Activated CD4-positive, alpha-beta T cell treated with anti-CD3 and anti-CD28 coated beads, Interleukin-2, amount 10 ng/mL, durations not matched to agents 24 days and 14 days (primary cell): ENCODE data around the gene OLA1. TPM values are rescaled to one million over a fixed set of nuclear protein-coding genes. Genes with fewer than 3 reads are reported as not detected.

ENCODE experiments used
- DNase-seq: peaks from one replicate; pipeline ENCODE4 v3.0.0; 2022
- H3K27ac Mint-ChIP-seq: one replicate; pipeline ENCODE4 v1.8.0; 2022; ENCODE audit warnings: mild to moderate bottlenecking, mixed read lengths
- H3K27me3 Mint-ChIP-seq: one replicate; pipeline ENCODE4 v1.8.0; 2022; ENCODE audit warnings: mixed read lengths
- H3K36me3 Mint-ChIP-seq: one replicate; pipeline ENCODE4 v1.8.0; 2022; ENCODE audit warnings: low read depth, mild to moderate bottlenecking, mixed read lengths
- H3K4me1 Mint-ChIP-seq: one replicate; pipeline ENCODE4 v1.8.0; 2021; ENCODE audit warnings: mixed read lengths
- H3K4me3 Mint-ChIP-seq: one replicate; pipeline ENCODE4 v1.8.0; 2022; ENCODE audit warnings: mild to moderate bottlenecking, moderate library complexity, mixed read lengths
- H3K9me3 Mint-ChIP-seq: one replicate; pipeline ENCODE4 v1.8.0; 2021; ENCODE audit warnings: mixed read lengths
- intact Hi-C: fragments of 100-400 bp; cut with micrococcal nuclease; formaldehyde crosslinking; loops from one replicate; pipeline ENCODE4 v1.15.1; 2023
- total RNA-seq: library from RNA; stranded (reverse); gene quantifications from 2 replicates; pipeline ENCODE4 v1.2.3, GENCODE V29; 2022

The OLA1 gene
- total RNA-seq, 1 donor from 2014 or later = 167 TPM

DNA sequence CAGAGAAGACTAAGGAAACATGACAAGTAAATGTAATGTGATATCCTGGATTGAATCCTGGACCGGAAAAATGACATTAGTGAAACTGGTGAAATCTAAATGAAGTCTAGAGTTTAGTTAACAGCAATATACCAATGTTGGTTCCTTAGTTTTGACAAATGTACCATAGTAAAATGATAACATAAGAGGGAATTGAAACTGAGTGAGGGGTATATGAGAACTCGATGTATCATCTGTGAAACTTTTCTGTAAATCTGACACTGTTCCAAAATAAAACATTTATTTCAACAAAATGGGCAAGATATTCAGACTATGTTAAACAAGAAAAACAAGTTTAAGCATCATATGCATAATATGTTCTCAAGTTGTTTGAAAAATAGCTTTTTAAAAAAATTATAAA lies 63.8 kb downstream of the OLA1 start:
- no peak overlapping the region for H3K27ac Mint-ChIP-seq
- intact Hi-C loops = no loop called here
- H3K9me3 Mint-ChIP-seq = peaks cover 4% of the 10 kb centered on the region
- peaks cover 2% of the 10 kb centered on the region for H3K4me1 Mint-ChIP-seq
- H3K4me3 Mint-ChIP-seq = no peak overlapping the region
- H3K27me3 Mint-ChIP-seq = no peaks in the 10 kb centered on the region
- H3K36me3 Mint-ChIP-seq = peaks cover 29% of the 10 kb centered on the region
- DNase-seq = no peak

DNA sequence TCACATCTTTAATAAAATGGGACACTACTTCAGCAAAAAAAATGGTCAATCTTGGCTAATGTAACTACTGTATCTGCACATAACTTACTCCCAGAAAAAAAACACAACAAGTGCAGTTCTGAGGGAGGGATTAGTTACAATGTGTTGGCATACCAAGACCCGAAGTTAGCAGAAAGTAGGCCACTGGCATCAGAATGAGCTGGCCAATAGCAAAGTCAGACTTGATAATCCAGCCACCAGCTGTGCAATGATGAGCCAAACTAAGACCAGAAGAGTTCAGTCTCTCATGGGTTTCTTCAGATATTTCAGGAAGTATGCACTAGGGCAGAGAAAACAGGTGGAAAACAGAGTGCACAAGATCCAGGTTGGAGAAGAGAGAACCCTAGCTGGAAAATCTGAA lies 65.3 kb downstream of the OLA1 start:
- Mint-ChIP-seq H3K9me3 (peaks cover 4% of the 10 kb centered on the region), H3K4me1 (peaks cover 2% of the 10 kb centered on the region), H3K27me3 (no peaks in the 10 kb centered on the region), H3K36me3 (peaks cover 25% of the 10 kb centered on the region), H3K27ac (no peak overlapping the region), H3K4me3 (no peak overlapping the region)
- intact Hi-C loops = no loop called here
- no peak for DNase-seq

DNA sequence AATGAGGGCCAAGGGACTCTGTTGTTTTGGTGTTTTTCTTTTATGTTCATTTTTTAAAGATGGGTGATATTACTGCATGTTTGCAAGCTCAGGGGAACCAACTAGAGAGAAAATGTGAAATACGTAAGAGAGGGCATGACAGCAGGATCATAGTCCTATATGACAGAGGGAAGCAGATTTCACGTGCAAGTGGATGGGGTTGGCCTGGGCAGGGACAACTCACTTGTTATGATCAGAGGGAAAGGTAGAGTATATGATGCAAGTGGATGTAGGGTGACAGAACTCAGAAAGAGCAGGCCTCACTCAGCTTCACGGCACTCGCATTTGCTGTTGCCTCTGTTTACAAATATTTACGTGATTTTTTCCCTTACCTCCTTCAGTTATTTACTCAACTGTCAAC lies 67.0 kb downstream of the OLA1 start:
- peaks cover under 1% of the 10 kb centered on the region for H3K9me3 Mint-ChIP-seq
- H3K4me3 Mint-ChIP-seq = no peak overlapping the region
- H3K27me3 Mint-ChIP-seq = no peaks in the 10 kb centered on the region
- DNase-seq = no peak
- peaks cover 23% of the 10 kb centered on the region for H3K36me3 Mint-ChIP-seq
- no peak overlapping the region for H3K27ac Mint-ChIP-seq
- intact Hi-C loops = no loop called here
- H3K4me1 Mint-ChIP-seq = peaks cover 5% of the 10 kb centered on the region

DNA sequence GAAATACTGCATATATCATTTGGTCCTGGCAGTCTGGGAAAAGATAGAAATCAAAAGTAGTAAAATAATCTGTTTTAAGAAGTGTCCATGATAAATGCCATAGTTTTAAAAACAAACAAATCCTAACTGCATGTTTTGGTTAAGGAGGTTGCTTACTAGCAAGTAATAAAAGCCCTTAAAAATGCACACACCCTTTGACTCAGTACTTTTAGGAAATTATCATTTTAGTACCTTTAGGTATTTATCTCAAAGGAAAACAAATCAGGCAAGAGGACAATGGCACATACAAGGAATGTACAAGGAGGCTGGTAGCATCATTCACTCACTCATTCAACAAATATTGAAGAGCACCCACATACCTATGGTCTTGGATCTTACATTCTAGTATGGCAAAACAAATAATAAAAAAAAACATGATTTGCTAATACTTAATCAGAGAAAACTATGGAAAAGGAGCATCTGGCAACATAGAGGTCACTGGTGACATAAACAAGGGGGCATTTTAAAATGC lies 67.6 kb downstream of the OLA1 start:
- no peak for DNase-seq
- Mint-ChIP-seq H3K9me3 (no peaks in the 10 kb centered on the region), H3K27ac (peak overlapping the region; percentile 14), H3K4me3 (no peak overlapping the region), H3K27me3 (no peaks in the 10 kb centered on the region), H3K4me1 (peaks cover 5% of the 10 kb centered on the region), H3K36me3 (peaks cover 24% of the 10 kb centered on the region)
- intact Hi-C loops = no loop called here

DNA sequence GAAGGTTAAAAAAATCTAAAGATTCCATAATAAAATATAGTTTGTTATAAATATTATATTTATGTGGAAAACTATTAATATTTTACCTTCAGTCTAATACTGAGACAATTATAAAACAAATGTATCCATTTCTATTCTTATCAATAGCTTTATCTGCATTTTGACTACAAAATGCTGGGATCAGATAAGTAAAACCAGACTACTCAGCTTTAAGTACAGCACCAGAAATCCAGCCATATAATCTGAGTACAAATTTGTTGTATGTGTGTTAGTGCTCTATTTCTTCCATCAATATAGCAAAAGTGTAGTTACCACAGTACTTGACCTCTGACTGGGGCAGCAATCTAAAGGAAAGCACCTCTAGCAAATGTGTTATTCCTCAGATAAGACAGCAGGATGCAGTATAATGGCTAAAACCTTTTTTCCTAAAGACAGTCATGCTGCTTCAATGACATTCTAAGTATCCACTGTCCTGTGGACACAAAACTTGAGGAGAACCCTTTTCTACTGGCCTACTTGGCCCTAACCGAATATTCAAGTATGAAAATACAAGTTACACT lies 68.1 kb downstream of the OLA1 start:
- Mint-ChIP-seq H3K36me3 (peaks cover 25% of the 10 kb centered on the region), H3K4me1 (peaks cover 5% of the 10 kb centered on the region), H3K27ac (no peak overlapping the region), H3K4me3 (no peak overlapping the region), H3K9me3 (no peaks in the 10 kb centered on the region), H3K27me3 (no peaks in the 10 kb centered on the region)
- intact Hi-C loops = no loop called here
- DNase-seq = no peak

DNA sequence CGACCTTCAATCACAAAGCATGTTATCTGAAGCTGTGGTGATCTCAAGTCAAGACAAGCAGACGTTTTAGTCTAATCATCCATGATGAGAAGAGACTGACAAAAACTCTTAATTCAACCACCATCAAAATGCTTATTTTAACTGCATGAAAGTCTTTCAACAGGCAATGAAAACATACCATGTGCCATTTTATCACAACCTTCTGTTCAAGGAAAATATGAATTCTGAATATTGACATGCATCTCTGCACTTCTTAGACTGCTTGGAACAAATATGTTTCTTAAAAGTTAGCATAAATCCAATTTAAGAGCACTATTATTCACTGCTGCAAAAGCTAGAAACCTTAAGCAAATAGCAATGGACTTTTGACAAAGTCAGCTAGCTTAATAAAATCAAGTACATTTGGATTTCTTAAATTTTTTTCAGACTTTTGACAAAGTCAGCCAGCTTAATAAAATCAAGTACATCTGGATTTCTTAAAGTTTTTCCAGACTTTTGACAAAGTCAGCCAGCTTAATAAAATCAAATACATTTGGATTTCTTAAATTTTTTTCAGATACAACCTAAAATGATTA lies 70.9 kb downstream of the OLA1 start:
- Mint-ChIP-seq H3K4me3 (no peak overlapping the region), H3K27me3 (no peaks in the 10 kb centered on the region), H3K36me3 (peaks cover 37% of the 10 kb centered on the region), H3K9me3 (peaks cover 3% of the 10 kb centered on the region), H3K27ac (peak overlapping the region; percentile 6), H3K4me1 (peaks cover 10% of the 10 kb centered on the region)
- DNase-seq = no peak
- intact Hi-C loops = no loop called here

DNA sequence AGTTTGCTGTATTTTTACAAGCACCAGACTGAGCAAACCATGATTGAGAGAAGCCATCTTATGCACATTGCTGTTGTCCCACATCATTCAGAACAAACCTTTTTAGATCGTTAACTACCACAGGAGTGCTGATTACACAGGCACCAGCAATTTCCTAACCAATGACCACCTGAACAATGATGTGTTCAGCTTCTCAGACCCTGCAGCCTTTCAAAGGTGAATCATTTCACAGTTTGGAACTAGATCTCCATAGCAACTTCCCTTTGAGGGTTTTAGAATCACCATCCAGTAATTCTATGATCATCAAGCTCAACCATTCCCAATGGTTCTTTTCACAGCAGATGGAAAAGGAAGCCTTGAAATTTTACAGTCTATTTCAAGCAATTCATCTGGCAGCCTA lies 71.4 kb downstream of the OLA1 start:
- intact Hi-C loops = no loop called here
- H3K4me1 Mint-ChIP-seq = peaks cover 10% of the 10 kb centered on the region
- no peak for DNase-seq
- no peaks in the 10 kb centered on the region for H3K27me3 Mint-ChIP-seq
- peaks cover 41% of the 10 kb centered on the region for H3K36me3 Mint-ChIP-seq
- peaks cover 5% of the 10 kb centered on the region for H3K9me3 Mint-ChIP-seq
- peak overlapping the region; percentile 6 for H3K27ac Mint-ChIP-seq
- H3K4me3 Mint-ChIP-seq = no peak overlapping the region

DNA sequence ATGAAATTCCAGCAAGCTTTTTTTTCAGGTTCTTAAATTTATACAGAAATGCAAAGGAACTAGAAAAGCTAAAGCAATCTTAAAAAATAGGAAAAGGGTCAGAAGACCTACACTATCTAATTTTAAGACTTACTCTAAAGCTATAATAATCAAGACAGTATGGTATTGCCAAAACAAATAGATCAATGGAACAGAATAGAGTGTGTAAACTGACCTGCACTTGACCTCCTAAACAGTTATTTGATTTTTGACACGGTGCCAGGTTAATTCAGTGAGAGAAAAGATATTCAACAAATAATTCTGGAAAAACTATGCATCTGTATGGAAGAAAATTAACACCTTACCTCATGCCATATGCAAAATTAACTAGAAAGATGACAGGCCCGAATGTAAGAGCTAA lies 73.6 kb downstream of the OLA1 start:
- intact Hi-C loops = no loop called here
- Mint-ChIP-seq H3K4me3 (no peak overlapping the region), H3K9me3 (peaks cover 7% of the 10 kb centered on the region), H3K36me3 (peaks cover 40% of the 10 kb centered on the region), H3K27ac (no peak overlapping the region), H3K4me1 (peaks cover 8% of the 10 kb centered on the region), H3K27me3 (no peaks in the 10 kb centered on the region)
- DNase-seq = no peak

DNA sequence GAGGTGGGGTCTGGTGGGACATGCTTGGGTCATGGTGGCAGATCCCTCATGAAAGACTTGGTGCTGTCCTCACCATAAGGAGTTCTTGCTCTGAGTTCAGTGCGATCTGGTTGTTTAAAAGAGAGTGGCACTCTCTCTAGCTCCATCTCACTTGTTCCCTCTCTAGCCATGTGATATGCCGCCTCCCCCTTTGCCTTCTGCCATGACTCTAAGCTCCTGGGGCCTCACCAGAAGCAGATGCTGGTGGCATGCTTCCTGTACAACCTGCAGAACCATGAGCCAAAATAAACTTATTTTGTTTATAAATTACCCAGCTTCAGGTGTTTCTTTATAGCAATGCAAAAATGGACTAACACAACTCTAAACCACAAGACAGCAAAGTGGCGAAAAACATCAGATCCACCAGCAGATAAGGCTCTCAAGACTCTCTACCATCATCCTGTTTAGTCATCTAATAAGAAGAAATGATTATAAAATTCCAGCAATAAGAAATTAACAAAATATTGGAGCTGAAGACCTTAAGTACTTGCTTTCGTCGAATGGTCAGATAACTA lies 75.5 kb downstream of the OLA1 start:
- peaks cover 57% of the 10 kb centered on the region for H3K36me3 Mint-ChIP-seq
- intact Hi-C loops = no loop called here
- H3K27me3 Mint-ChIP-seq = no peaks in the 10 kb centered on the region
- peaks cover 8% of the 10 kb centered on the region for H3K4me1 Mint-ChIP-seq
- H3K27ac Mint-ChIP-seq = no peak overlapping the region
- H3K9me3 Mint-ChIP-seq = peaks cover 19% of the 10 kb centered on the region
- DNase-seq = no peak
- no peak overlapping the region for H3K4me3 Mint-ChIP-seq

DNA sequence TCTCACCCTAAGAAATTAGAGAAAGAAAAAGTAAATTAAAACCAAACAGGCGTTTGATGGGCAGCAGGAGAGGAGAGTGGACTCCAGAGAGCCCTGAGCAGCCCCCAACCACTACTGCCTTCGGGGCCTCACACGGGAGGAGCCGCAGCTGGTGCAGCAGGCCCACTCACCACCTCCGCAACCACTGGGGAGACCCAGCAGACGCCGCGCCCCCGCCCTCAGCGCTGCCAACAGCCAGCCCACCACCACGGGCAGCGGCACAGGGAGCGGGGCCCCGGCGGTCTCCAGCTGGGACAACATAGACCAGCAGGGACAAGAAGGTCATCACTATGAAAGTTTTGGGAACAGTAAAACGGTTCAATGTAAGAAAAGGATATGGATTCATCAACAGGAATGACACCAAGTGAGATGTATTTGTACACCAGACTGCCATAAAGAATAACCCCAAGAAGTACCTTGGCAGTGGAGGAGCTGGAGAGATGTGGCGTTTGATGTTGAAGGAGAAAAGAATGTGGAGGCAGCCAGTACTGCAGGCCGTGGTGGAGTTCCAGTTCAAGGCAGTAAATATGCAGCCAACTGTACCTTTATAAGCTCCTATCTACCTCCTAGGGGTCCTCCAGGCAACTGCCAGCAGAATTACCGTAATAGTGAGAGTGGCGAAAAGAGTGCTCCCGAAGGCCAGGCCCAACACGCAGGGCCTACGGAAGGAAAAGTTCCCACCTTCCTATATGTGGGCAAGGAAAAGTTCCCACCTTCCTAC lies 76.5 kb downstream of the OLA1 start:
- Mint-ChIP-seq H3K27me3 (no peaks in the 10 kb centered on the region), H3K36me3 (peaks cover 59% of the 10 kb centered on the region), H3K4me1 (peaks cover 5% of the 10 kb centered on the region), H3K9me3 (peaks cover 19% of the 10 kb centered on the region), H3K4me3 (no peak overlapping the region), H3K27ac (no peak overlapping the region)
- intact Hi-C loops = no loop called here
- no peak for DNase-seq

DNA sequence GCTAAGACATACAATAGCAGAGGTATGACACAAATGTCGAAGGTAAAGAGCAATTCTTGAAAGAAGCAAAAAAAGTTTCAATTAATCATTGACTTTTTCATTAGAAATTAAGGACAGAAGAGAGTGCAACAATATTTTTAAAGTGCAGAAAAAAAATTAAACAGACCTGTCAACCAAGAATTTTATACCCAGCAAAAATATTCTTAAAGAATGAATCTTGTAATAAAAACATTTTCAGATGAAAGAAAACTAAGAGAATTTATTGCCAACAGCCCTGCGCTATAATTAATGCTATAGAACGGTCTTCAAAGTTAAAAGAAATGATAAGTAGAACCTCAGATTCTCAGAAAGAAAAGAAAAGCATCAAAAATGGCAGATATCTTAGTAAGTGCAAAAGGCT lies 79.0 kb downstream of the OLA1 start:
- H3K4me3 Mint-ChIP-seq = no peak overlapping the region
- peaks cover 20% of the 10 kb centered on the region for H3K9me3 Mint-ChIP-seq
- H3K27ac Mint-ChIP-seq = no peak overlapping the region
- peaks cover 52% of the 10 kb centered on the region for H3K36me3 Mint-ChIP-seq
- intact Hi-C loops = no loop called here
- DNase-seq = no peak
- peaks cover 5% of the 10 kb centered on the region for H3K4me1 Mint-ChIP-seq
- no peaks in the 10 kb centered on the region for H3K27me3 Mint-ChIP-seq

DNA sequence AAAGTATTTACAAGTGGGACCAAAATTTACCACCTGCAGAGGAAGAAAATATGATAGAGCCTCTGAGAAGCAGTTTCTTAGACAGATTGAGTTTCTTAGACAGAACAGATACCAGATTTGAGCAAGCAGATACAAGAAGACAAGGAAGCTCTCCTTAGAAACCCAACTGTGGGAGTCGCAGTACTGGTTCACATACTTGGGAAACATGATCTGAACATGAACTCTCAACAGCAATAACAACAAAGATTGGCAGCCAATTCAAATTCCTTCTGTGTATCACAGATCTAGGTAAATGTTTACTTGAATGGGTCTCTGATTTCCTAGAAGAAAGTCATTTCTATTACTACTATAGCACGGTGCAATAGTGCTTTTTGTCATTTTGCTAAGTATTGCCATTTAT lies 82.1 kb downstream of the OLA1 start:
- no peaks in the 10 kb centered on the region for H3K4me1 Mint-ChIP-seq
- intact Hi-C loops = no loop called here
- no peak overlapping the region for H3K27ac Mint-ChIP-seq
- no peaks in the 10 kb centered on the region for H3K27me3 Mint-ChIP-seq
- H3K4me3 Mint-ChIP-seq = no peak overlapping the region
- DNase-seq = no peak
- peaks cover 38% of the 10 kb centered on the region for H3K36me3 Mint-ChIP-seq
- H3K9me3 Mint-ChIP-seq = peaks cover 16% of the 10 kb centered on the region

DNA sequence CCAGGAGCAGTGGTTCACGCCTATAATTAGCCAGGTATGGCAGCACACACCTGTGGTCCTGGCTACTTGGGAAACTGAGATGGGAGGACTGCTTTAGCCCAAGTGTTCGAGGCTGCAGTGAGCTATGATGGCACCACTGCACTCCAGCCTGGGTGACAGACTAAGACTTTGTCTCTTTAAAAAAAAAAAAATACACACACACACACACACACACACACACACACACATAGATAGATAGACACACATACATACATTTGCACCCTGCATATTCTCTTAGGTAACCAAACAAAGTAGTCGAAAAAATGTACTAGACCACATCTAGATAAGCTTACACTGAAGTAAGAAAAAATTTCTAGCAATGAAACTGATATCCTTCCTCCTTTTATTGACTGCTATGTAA lies 86.8 kb downstream of the OLA1 start:
- no peak for DNase-seq
- H3K4me3 Mint-ChIP-seq = no peak overlapping the region
- intact Hi-C loops = no loop called here
- H3K4me1 Mint-ChIP-seq = peaks cover 4% of the 10 kb centered on the region
- H3K9me3 Mint-ChIP-seq = peaks cover 4% of the 10 kb centered on the region
- no peaks in the 10 kb centered on the region for H3K27me3 Mint-ChIP-seq
- no peak overlapping the region for H3K27ac Mint-ChIP-seq
- H3K36me3 Mint-ChIP-seq = peaks cover 13% of the 10 kb centered on the region

DNA sequence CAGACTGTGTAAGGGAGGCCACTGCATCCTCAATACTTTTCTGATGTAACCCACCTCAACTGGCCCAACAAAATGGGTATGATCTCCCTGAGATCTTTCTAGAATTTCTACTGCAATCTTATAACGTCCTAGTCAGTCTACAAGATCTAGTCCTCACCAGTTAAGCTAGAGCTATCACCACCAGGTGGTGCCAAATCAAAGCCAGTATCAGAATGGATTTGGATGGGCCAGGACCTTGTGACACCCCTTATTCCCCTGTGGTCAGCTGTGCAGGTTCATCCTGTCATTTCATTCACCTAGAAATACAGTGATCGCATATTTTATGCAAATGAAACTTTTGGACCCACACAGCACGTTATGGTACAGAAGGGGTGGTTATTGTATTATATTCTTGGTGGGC lies 90.3 kb downstream of the OLA1 start:
- no peaks in the 10 kb centered on the region for H3K9me3 Mint-ChIP-seq
- peak; percentile 75 for DNase-seq
- intact Hi-C loops = loop anchor here (5.0 to 10.0 kb wide), 2 partner anchors 167 to 184 kb away; no protein-coding TSS in a partner anchor
- peaks cover 6% of the 10 kb centered on the region for H3K4me1 Mint-ChIP-seq
- H3K36me3 Mint-ChIP-seq = peaks cover 10% of the 10 kb centered on the region
- no peaks in the 10 kb centered on the region for H3K27me3 Mint-ChIP-seq
- H3K27ac Mint-ChIP-seq = no peak overlapping the region
- no peak overlapping the region for H3K4me3 Mint-ChIP-seq
